ENCODE results near the gene LDB3.

- TF ChIP-seq EP300 (IDR thresholded peaks at IDR 0.05), result no peak
- no peak for TF ChIP-seq POLR2AphosphoS5 (IDR thresholded peaks at IDR 0.05)
These were observed 37.6 kb downstream of the LDB3 start for GRCh38 chr10:86705905-86706304.

Data from upper lobe of left lung (tissue), 4 donors.